HFFc6 (cell line): ENCODE results near the gene S100B. TPM values are rescaled to one million over a fixed set of nuclear protein-coding genes. Genes with fewer than 3 reads are reported as not detected.

Experiments
- DNase-seq: peaks from one replicate; pipeline ENCODE4 v3.0.0-alpha.2; 2018
- H3K27ac Mint-ChIP-seq: 2 replicates; pipeline ENCODE4 v1.8.0; 2020; ENCODE audit warnings: mild to moderate bottlenecking, mixed read lengths
- H3K27me3 Mint-ChIP-seq: 2 replicates; pipeline ENCODE4 v1.8.0; 2021; ENCODE audit warnings: mild to moderate bottlenecking, moderate library complexity, mixed read lengths; ENCODE audit not compliant: insufficient read depth
- H3K36me3 Mint-ChIP-seq: 2 replicates; pipeline ENCODE4 v1.8.0; 2021; ENCODE audit warnings: low read depth, mixed read lengths
- H3K4me1 Mint-ChIP-seq: 2 replicates; pipeline ENCODE4 v1.8.0; 2020; ENCODE audit warnings: low read depth, mixed read lengths
- H3K4me3 Mint-ChIP-seq: 2 replicates; pipeline ENCODE4 v1.8.0; 2020; ENCODE audit warnings: mild to moderate bottlenecking, moderate library complexity, mixed read lengths
- H3K9me3 Mint-ChIP-seq: 2 replicates; pipeline ENCODE4 v1.8.0; 2020; ENCODE audit warnings: mild to moderate bottlenecking, mixed read lengths
- total RNA-seq, 6 experiments: library from RNA; stranded (reverse); fragmentation: NEBNext Ultra II Directional; extraction: Animal tissue kit (Norgen Biotek cat#: 25700); gene quantifications; 2 replicates in 1 of 6; 3 replicates in 5 of 6; pipeline ENCODE4 v1.2.3, GENCODE V29; 2021
- TF ChIP-seq, protein P1 (sequence below): fragments of 200-600 bp; sonication (generic); IDR thresholded peaks from 2 replicates; pipeline ENCODE4 v1.5.0; 2021; ENCODE audit warnings: antibody characterized with exemption, mild to moderate bottlenecking

The S100B gene
- total RNA-seq, 6 experiments from 2014 or later, result not detected

DNA sequence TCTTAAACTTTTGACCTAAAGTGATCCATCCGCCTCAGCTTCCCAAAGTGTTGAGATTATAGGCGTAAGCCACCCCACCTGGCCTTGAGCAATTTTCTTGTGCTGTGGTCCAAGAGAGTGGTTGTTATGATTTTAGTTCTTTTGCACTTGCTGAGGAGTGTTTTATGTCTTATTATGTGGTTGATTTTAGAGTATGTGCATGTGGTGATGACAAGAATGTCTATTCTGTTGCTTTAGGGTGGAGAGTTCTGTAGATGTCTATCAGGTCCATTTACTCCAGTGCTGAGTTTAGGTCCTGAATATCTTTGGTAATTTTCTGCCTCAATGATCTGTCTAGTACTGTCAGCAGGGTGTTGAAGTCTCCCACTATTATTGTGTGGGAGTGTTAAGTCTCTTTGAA is 11.2 kb upstream of the S100B start:
- TF ChIP-seq, protein P1, sequence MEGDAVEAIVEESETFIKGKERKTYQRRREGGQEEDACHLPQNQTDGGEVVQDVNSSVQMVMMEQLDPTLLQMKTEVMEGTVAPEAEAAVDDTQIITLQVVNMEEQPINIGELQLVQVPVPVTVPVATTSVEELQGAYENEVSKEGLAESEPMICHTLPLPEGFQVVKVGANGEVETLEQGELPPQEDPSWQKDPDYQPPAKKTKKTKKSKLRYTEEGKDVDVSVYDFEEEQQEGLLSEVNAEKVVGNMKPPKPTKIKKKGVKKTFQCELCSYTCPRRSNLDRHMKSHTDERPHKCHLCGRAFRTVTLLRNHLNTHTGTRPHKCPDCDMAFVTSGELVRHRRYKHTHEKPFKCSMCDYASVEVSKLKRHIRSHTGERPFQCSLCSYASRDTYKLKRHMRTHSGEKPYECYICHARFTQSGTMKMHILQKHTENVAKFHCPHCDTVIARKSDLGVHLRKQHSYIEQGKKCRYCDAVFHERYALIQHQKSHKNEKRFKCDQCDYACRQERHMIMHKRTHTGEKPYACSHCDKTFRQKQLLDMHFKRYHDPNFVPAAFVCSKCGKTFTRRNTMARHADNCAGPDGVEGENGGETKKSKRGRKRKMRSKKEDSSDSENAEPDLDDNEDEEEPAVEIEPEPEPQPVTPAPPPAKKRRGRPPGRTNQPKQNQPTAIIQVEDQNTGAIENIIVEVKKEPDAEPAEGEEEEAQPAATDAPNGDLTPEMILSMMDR, result no peak
- H3K27me3 Mint-ChIP-seq, result peaks cover 12% of the 10 kb centered on the region
- no peak for DNase-seq
- H3K4me3 Mint-ChIP-seq, result no peak overlapping the region
- H3K9me3 Mint-ChIP-seq, result peaks cover 18% of the 10 kb centered on the region
- H3K4me1 Mint-ChIP-seq, result peaks cover 20% of the 10 kb centered on the region
- no peak overlapping the region for H3K27ac Mint-ChIP-seq
- H3K36me3 Mint-ChIP-seq, result peaks cover 18% of the 10 kb centered on the region

DNA sequence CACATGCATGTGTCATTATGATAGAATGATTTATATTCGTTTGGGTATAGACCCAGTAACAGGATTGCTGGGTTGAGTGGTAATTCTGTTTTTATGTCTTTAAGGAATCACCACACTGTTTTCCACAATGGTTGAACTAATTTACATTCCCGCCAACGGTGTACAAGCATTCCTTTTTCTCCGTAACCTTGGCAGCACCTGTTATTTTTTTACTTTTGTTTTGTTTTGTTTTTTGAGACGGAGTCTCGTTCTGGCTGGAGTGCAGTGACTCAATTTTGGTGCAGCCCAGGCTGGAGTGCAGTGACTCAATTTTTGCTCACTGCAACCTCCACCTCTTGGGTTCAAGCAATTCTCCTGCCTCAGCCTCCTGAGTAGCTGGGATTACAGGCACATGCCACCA is 8.5 kb upstream of the S100B start:
- Mint-ChIP-seq H3K4me3 (no peak overlapping the region), H3K36me3 (no peaks in the 10 kb centered on the region), H3K27ac (no peak overlapping the region), H3K4me1 (0 out of 2 replicates have a peak, but pooled peaks cover 6% of the 10 kb centered on the region), H3K27me3 (peaks cover 21% of the 10 kb centered on the region), H3K9me3 (peaks cover 5% of the 10 kb centered on the region)
- no peak for DNase-seq
- TF ChIP-seq, protein P1, result no peak

DNA sequence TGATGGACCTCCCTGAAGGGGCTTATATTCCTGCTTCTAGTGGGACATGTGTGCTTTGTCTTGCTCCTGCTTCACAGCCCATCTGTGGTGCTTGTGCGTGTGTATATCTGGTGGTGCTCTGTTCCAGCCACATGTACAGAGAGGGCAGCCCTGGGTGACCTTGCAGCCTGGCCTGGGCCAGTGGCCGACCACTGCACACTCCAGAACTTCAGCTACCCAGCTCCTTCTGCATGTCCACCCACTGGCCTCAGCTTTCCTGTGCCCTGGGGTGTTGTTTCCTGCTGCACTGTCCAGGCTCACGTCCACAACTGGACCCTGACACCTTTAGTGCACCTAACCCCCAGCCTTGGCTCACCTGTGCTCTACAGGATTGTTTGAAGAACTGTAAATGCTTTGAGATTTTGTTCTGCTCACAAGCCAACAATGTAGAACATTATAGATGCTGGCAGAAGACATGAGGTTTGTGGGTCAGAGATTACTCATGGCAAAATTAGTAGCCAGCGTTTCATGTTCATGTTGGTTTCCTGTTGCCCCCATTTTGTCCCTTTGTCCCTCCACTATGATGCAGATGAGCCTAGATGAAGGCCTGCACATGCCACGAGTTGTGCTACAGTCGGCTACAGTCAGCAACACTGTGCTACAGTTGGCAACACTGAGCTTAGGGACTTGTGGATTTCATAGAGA is 5.3 kb upstream of the S100B start:
- Mint-ChIP-seq H3K27ac (no peak overlapping the region), H3K36me3 (no peaks in the 10 kb centered on the region), H3K27me3 (peaks cover 28% of the 10 kb centered on the region), H3K4me3 (no peak overlapping the region), H3K9me3 (peaks cover 5% of the 10 kb centered on the region), H3K4me1 (0 out of 2 replicates have a peak, but pooled peaks cover 7% of the 10 kb centered on the region)
- TF ChIP-seq, protein P1, result no peak
- no peak for DNase-seq

DNA sequence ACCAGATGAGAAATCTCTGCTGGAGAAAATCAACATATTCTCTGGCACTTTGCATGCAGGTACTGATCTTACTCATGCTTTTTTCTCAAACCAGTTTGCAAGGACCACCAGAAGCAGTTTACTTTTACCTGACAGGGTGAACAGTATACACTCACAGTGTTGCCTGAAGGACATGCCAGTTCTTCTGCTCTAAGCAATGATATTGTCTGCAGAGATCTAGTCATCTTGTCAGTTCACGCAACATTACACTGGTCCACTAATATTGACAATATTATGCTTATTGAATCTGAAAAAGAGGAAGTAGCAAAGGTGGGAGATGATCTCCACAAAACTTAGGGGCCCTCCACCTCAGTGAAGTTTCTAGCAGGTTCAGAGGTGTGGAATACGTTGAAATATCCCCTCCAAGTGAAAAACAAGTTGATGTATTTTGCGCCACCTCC is 3.8 kb upstream of the S100B start:
- Mint-ChIP-seq H3K9me3 (peaks cover 5% of the 10 kb centered on the region), H3K4me3 (no peak overlapping the region), H3K27me3 (peaks cover 30% of the 10 kb centered on the region), H3K36me3 (no peaks in the 10 kb centered on the region), H3K4me1 (0 out of 2 replicates have a peak, but pooled peaks cover 12% of the 10 kb centered on the region), H3K27ac (no peak overlapping the region)
- DNase-seq, result no peak
- TF ChIP-seq, protein P1, result no peak

DNA sequence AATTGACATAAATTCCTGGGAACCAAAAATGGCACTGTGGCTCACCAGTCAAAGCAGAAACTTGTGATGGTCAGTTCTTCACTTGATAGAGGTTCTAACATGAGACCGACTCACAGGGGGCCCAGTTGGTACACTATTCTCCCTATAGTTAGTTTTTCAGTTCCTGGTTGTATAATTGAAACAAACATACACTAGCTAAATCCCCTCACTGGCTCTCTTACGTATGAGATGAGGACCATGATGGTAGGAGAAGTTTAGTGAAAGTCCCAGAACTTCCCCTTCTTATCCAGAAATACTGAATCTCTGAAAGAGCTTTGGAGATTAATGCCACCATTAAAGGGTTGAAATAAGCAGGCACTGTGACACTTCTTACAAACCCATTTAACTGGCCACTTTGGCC is 2.8 kb upstream of the S100B start:
- H3K4me1 Mint-ChIP-seq, result 0 out of 2 replicates have a peak, but pooled peaks cover 12% of the 10 kb centered on the region
- H3K27me3 Mint-ChIP-seq, result peaks cover 30% of the 10 kb centered on the region
- TF ChIP-seq, protein P1, result no peak
- H3K4me3 Mint-ChIP-seq, result no peak overlapping the region
- H3K9me3 Mint-ChIP-seq, result peaks cover 5% of the 10 kb centered on the region
- no peak overlapping the region for H3K27ac Mint-ChIP-seq
- no peaks in the 10 kb centered on the region for H3K36me3 Mint-ChIP-seq
- no peak for DNase-seq
